HL-60 (cell line): Measurements from ENCODE around the gene EFEMP2.

Source experiments
- POLR2AphosphoS5 ChIP-seq: IDR thresholded peaks from 2 replicates; pipeline ENCODE4 v1.6.1; 2012; ENCODE audit warnings: low read depth
- SPI1 ChIP-seq: IDR thresholded peaks from 2 replicates; pipeline ENCODE4 v1.6.1; 2012; ENCODE audit warnings: low read depth, mild to moderate bottlenecking, borderline replicate concordance
- TF ChIP-seq, protein P1 (sequence below): IDR thresholded peaks from one replicate; pipeline ENCODE4 v1.5.1; 2011; ENCODE audit warnings: low read length, control low read depth, inconsistent platforms; ENCODE audit not compliant: insufficient read depth

- TF ChIP-seq, protein P1, sequence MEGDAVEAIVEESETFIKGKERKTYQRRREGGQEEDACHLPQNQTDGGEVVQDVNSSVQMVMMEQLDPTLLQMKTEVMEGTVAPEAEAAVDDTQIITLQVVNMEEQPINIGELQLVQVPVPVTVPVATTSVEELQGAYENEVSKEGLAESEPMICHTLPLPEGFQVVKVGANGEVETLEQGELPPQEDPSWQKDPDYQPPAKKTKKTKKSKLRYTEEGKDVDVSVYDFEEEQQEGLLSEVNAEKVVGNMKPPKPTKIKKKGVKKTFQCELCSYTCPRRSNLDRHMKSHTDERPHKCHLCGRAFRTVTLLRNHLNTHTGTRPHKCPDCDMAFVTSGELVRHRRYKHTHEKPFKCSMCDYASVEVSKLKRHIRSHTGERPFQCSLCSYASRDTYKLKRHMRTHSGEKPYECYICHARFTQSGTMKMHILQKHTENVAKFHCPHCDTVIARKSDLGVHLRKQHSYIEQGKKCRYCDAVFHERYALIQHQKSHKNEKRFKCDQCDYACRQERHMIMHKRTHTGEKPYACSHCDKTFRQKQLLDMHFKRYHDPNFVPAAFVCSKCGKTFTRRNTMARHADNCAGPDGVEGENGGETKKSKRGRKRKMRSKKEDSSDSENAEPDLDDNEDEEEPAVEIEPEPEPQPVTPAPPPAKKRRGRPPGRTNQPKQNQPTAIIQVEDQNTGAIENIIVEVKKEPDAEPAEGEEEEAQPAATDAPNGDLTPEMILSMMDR, result no peak
- no peak for TF ChIP-seq POLR2AphosphoS5
- TF ChIP-seq SPI1, result no peak
These were observed 23.7 kb upstream of the EFEMP2 start for GRCh38 chr11:65896034-65896999.
